Stomach (tissue), 4 donors: ENCODE results near the gene PHF23.

Experiments used
- CTCF ChIP-seq, 7 experiments: fragments of 450-650 bp in 4 of 7; fragments of 200-600 bp in 3 of 7; sonication (generic) in 3 of 7; IDR thresholded peaks; one replicate each; pipeline ENCODE4 v1.5.1; 2016 to 2019; ENCODE audit warnings: antibody characterized with exemption in 7 of 7, control low read depth in 2 of 7, mild to moderate bottlenecking in 1 of 7
- EP300 ChIP-seq: sonication (generic); formaldehyde crosslinking; IDR thresholded peaks from one replicate; pipeline ENCODE4 v1.6.1; 2017; ENCODE audit warnings: antibody characterized with exemption
- POLR2A ChIP-seq, 4 donors: fragments of 450-650 bp; IDR thresholded peaks; one replicate each; pipeline ENCODE4 v1.6.1; 2016; ENCODE audit warnings: antibody characterized with exemption in 4 of 4, control low read depth in 2 of 4, mild to moderate bottlenecking in 1 of 4, moderate library complexity in 1 of 4
- POLR2AphosphoS5 ChIP-seq, 3 donors: sonication (generic); formaldehyde crosslinking; IDR thresholded peaks; one replicate each; pipeline ENCODE4 v1.6.1; 2016; ENCODE audit warnings: antibody characterized with exemption in 3 of 3

- TF ChIP-seq EP300 (no peak), POLR2A (IDR thresholded peaks at IDR 0.05) (no peak), CTCF (IDR thresholded peaks at IDR 0.05) (no peak), POLR2AphosphoS5 (IDR thresholded peaks at IDR 0.05) (no peak)
Measured at GRCh38 chr17:7258731-7259554, 19.7 kb upstream of the PHF23 start.
